OCI-LY7 (cell line): ENCODE data around the gene RCOR3. TPM values are rescaled to one million over a fixed set of nuclear protein-coding genes. Genes with fewer than 3 reads are reported as not detected.
A peak's percentile ranks its signal among the peaks of the same experiment; 100 is the strongest.

Source experiments
- BruUV-seq: library from RNA; stranded (reverse); fragments of 400-500 nt; replicated peaks from 2 replicates; lab custom pipeline; 2021; lab: Mats Ljungman, UMichigan
- CTCF ChIA-PET: fragments of 300-600 bp; sonication (Branson Sonifier 250); formaldehyde crosslinking; loops from one replicate; lab custom pipeline; 2022; ENCODE audit warnings: antibody characterized with exemption; ENCODE audit not compliant: unreplicated experiment; lab: Charles Lee
- POLR2A ChIA-PET: fragments of 300-600 bp; sonication (Branson Sonifier 250); formaldehyde crosslinking; loops from one replicate; lab custom pipeline; 2022; ENCODE audit warnings: antibody characterized with exemption; lab: Charles Lee
- DNase-seq: peaks from one replicate; pipeline ENCODE4 v3.0.0-alpha.2; 2015; ENCODE audit warnings: low spot score
- H2AFZ ChIP-seq: fragments of 200-600 bp; sonication (generic), shearing (Covaris generic); 2 replicates; pipeline ENCODE4 v1.6.1; 2014; ENCODE audit warnings: mild to moderate bottlenecking, antibody characterized with exemption, low read length, moderate library complexity
- H3K27ac ChIP-seq: fragments of 200-600 bp; sonication (generic); 2 replicates; pipeline ENCODE4 v1.5.1; 2014; ENCODE audit warnings: mixed run types, low read depth, mild to moderate bottlenecking, moderate library complexity, low read length, inconsistent platforms; ENCODE audit not compliant: poor library complexity, severe bottlenecking
- H3K36me3 ChIP-seq: fragments of 200-600 bp; sonication (generic); 2 replicates; pipeline ENCODE4 v1.6.1; 2014; ENCODE audit warnings: mild to moderate bottlenecking, antibody characterized with exemption, low read length, moderate library complexity, mixed read lengths; ENCODE audit not compliant: insufficient read depth
- H3K4me1 ChIP-seq: fragments of 200-600 bp; sonication (generic); 2 replicates; pipeline ENCODE4 v1.5.1; 2014; ENCODE audit warnings: mild to moderate bottlenecking, low read length; ENCODE audit not compliant: insufficient read depth, poor library complexity, severe bottlenecking
- H3K4me2 ChIP-seq: fragments of 200-600 bp; sonication (generic); 2 replicates; pipeline ENCODE4 v1.6.1; 2014; ENCODE audit warnings: mild to moderate bottlenecking, low read length
- H3K4me3 ChIP-seq: fragments of 200-600 bp; sonication (generic); 2 replicates; pipeline ENCODE4 v1.5.1; 2014; ENCODE audit warnings: mild to moderate bottlenecking, low read depth, low read length; ENCODE audit not compliant: poor library complexity, severe bottlenecking
- H3K79me2 ChIP-seq: fragments of 200-600 bp; sonication (generic); 2 replicates; pipeline ENCODE4 v1.6.1; 2016; ENCODE audit warnings: low read depth, mild to moderate bottlenecking, low read length, moderate library complexity, mixed read lengths; ENCODE audit not compliant: insufficient read depth
- H3K9me2 ChIP-seq: fragments of 200-600 bp; sonication (generic); 2 replicates; pipeline ENCODE4 v1.6.1; 2016; ENCODE audit warnings: mild to moderate bottlenecking, low read length, mixed read lengths; ENCODE audit not compliant: insufficient read depth
- H3K9me3 ChIP-seq: fragments of 200-600 bp; sonication (generic); 2 replicates; pipeline ENCODE4 v1.6.1; 2014; ENCODE audit warnings: mild to moderate bottlenecking, mixed run types, low read length, mixed read lengths
- H4K20me1 ChIP-seq: fragments of 200-600 bp; sonication (generic); 2 replicates; pipeline ENCODE4 v1.6.1; 2014; ENCODE audit warnings: mild to moderate bottlenecking, antibody characterized with exemption, low read length, moderate library complexity, mixed read lengths; ENCODE audit not compliant: insufficient read depth
- CTCF ChIP-seq: fragments of 200-600 bp; sonication (generic); conservative IDR thresholded peaks from 2 replicates; pipeline ENCODE4 v1.5.1; 2014; ENCODE audit warnings: mild to moderate bottlenecking, antibody characterized with exemption, low read length, moderate library complexity, mixed read lengths
- EZH2phosphoT487 ChIP-seq: fragments of 200-600 bp; sonication (generic); IDR thresholded peaks from 2 replicates; pipeline ENCODE4 v1.6.1; 2018; ENCODE audit warnings: low read depth, borderline replicate concordance, mild to moderate bottlenecking, mixed run types, antibody characterized with exemption, low read length, moderate library complexity, mixed read lengths
- intact Hi-C: fragments of 100-400 bp; cut with micrococcal nuclease; formaldehyde crosslinking; loops from one replicate; pipeline ENCODE4 v1.10.0; 2022; ENCODE audit not compliant: unreplicated experiment
- total RNA-seq, 2 experiments: library from RNA; depleted of rRNA in 1 of 2; stranded (reverse); fragments of >200 nt in 1 of 2; shearing (Covaris generic) in 1 of 2; gene quantifications; 2 replicates each; pipeline ENCODE4 v1.2.3, GENCODE V29; 2014 to 2022

RCOR3 gene
- total RNA-seq, 2 experiments from 2014 or later = 34.8 to 62.3 TPM

- no peak overlapping the region for H2AFZ ChIP-seq
- intact Hi-C loops = loop anchor here (2.0 kb wide), 1 partner anchor 18 kb away; no protein-coding TSS in a partner anchor
- H3K4me2 ChIP-seq = peak overlapping the region; percentile 86
- no peak for DNase-seq
- peaks cover 90% of the 10 kb centered on the region for H3K79me2 ChIP-seq
- no TSS peak for BruUV-seq
- no peaks in the 10 kb centered on the region for H3K9me2 ChIP-seq
- ChIA-PET POLR2A (interaction anchor here (0.9 to 2.9 kb wide), 5 partner anchors 9 to 46 kb away, joined by 3 to 23 read pairs (median 5); partner anchors contain the start of gene TRAF5), CTCF (interaction anchor here (1.2 to 4.4 kb wide), 2 partner anchors 7 to 11 kb away, joined by 4 to 38 read pairs; partner anchors contain the start of gene TRAF5)
- no peaks in the 10 kb centered on the region for H4K20me1 ChIP-seq
- peak overlapping the region; percentile 87 for H3K27ac ChIP-seq
- no peaks in the 10 kb centered on the region for H3K9me3 ChIP-seq
- H3K4me1 ChIP-seq = peaks cover 96% of the 10 kb centered on the region
- no peak for TF ChIP-seq EZH2phosphoT487
- TF ChIP-seq CTCF = no peak
- H3K36me3 ChIP-seq = 0 out of 2 replicates have a peak, but pooled peaks cover 4% of the 10 kb centered on the region
- peak overlapping the region; percentile 56 for H3K4me3 ChIP-seq
Measured at GRCh38 chr1:211334986-211335385, 75.8 kb downstream of the RCOR3 start.

GRCh38 chr1:211335522-211336157, 76.5 kb downstream of the RCOR3 start:
- CTCF ChIA-PET = interaction anchor here (1.2 to 4.4 kb wide), 2 partner anchors 8 to 12 kb away, joined by 4 to 38 read pairs; partner anchors contain the start of gene TRAF5
- POLR2A ChIA-PET = interaction anchor here (0.6 to 4.7 kb wide), 10 partner anchors 6 to 1239 kb away, joined by 3 to 39 read pairs (median 4); partner anchors contain the start of gene TRAF5
- Histone ChIP-seq H3K9me2 (no peaks in the 10 kb centered on the region), H3K9me3 (no peaks in the 10 kb centered on the region), H4K20me1 (no peaks in the 10 kb centered on the region), H3K27ac (peak overlapping the region; percentile 87), H3K79me2 (peaks cover 83% of the 10 kb centered on the region), H2AFZ (no peak overlapping the region), H3K4me3 (peak overlapping the region; percentile 56), H3K36me3 (0 out of 2 replicates have a peak, but pooled peaks cover 4% of the 10 kb centered on the region), H3K4me1 (peaks cover 90% of the 10 kb centered on the region), H3K4me2 (peak overlapping the region; percentile 86)
- TF ChIP-seq CTCF (no peak), EZH2phosphoT487 (no peak)
- BruUV-seq = no TSS peak
- intact Hi-C loops = loop anchor here (2.0 kb wide), 1 partner anchor 17 kb away; no protein-coding TSS in a partner anchor
- DNase-seq = peak; percentile 84
